Liver (tissue), 9 donors: ENCODE results near the gene ZNF584. TPM values are rescaled to one million over a fixed set of nuclear protein-coding genes. Genes with fewer than 3 reads are reported as not detected.

Source experiments
- DNase-seq: peaks from one replicate; pipeline ENCODE4 v3.0.0-alpha.2; 2017; ENCODE audit warnings: low spot score
- H3K27ac ChIP-seq, 2 donors: one replicate each; pipeline ENCODE4 v1.7.0; 2013; ENCODE audit warnings: inconsistent platforms in 2 of 2, low read length in 2 of 2, control low read depth in 1 of 2, low read depth in 1 of 2, mild to moderate bottlenecking in 1 of 2
- H3K27me3 ChIP-seq, 4 donors: one replicate each; pipeline versions ENCODE4 v1.6.1 to v1.7.0; 2013; ENCODE audit warnings: low read length in 3 of 4, inconsistent platforms in 1 of 4, mild to moderate bottlenecking in 1 of 4, moderate library complexity in 1 of 4; ENCODE audit not compliant: control insufficient read depth in 4 of 4, insufficient read depth in 4 of 4
- H3K36me3 ChIP-seq, 4 donors: one replicate each; pipeline versions ENCODE4 v1.6.1 to v1.7.0; 2013; ENCODE audit warnings: low read length in 3 of 4, mild to moderate bottlenecking in 3 of 4, low read depth in 1 of 4, moderate library complexity in 1 of 4; ENCODE audit not compliant: control insufficient read depth in 4 of 4, insufficient read depth in 3 of 4
- H3K4me1 ChIP-seq, 4 donors: one replicate each; pipeline versions ENCODE4 v1.6.1 to v1.7.0; 2013; ENCODE audit warnings: low read length in 3 of 4, mild to moderate bottlenecking in 3 of 4, moderate library complexity in 1 of 4; ENCODE audit not compliant: control insufficient read depth in 4 of 4, insufficient read depth in 4 of 4
- H3K4me3 ChIP-seq, 3 donors: one replicate each; pipeline versions ENCODE4 v1.6.1 to v1.7.0; 2013; ENCODE audit warnings: low read length in 3 of 3, control low read depth in 1 of 3, low read depth in 1 of 3, mild to moderate bottlenecking in 1 of 3
- H3K9ac ChIP-seq, 2 donors: one replicate each; pipeline ENCODE4 v1.7.0; 2013; ENCODE audit warnings: low read length in 2 of 2, mild to moderate bottlenecking in 2 of 2, moderate library complexity in 2 of 2, control low read depth in 1 of 2, low read depth in 1 of 2
- H3K9me3 ChIP-seq, 4 donors: one replicate each; pipeline versions ENCODE4 v1.6.1 to v1.7.0; 2013; ENCODE audit warnings: low read length in 3 of 4; ENCODE audit not compliant: control insufficient read depth in 4 of 4
- EGR1 ChIP-seq, 2 donors: IDR thresholded peaks; 2 replicates each; pipeline ENCODE4 v1.6.1; 2016 to 2018; ENCODE audit warnings: antibody characterized with exemption in 2 of 2, low read depth in 2 of 2
- FOXA1 ChIP-seq: IDR thresholded peaks from 2 replicates; pipeline ENCODE4 v1.6.1; 2016; ENCODE audit warnings: antibody characterized with exemption
- FOXA2 ChIP-seq: IDR thresholded peaks from 2 replicates; pipeline ENCODE4 v1.6.1; 2016; ENCODE audit warnings: antibody characterized with exemption
- HNF4A ChIP-seq, 2 donors: conservative IDR thresholded peaks; 2 replicates each; pipeline ENCODE4 v1.6.1; 2016; ENCODE audit warnings: antibody characterized with exemption in 2 of 2, mild to moderate bottlenecking in 2 of 2
- HNF4G ChIP-seq: IDR thresholded peaks from 2 replicates; pipeline ENCODE4 v1.6.1; 2016; ENCODE audit warnings: antibody characterized with exemption
- JUND ChIP-seq, 2 donors: IDR thresholded peaks; 2 replicates each; pipeline ENCODE4 v1.6.1; 2016; ENCODE audit warnings: antibody characterized with exemption in 2 of 2
- NR2F2 ChIP-seq: IDR thresholded peaks from 2 replicates; pipeline ENCODE4 v1.6.1; 2016; ENCODE audit warnings: antibody characterized with exemption
- RAD21 ChIP-seq, 2 donors: IDR thresholded peaks; 2 replicates each; pipeline ENCODE4 v1.6.1; 2016; ENCODE audit warnings: antibody characterized with exemption in 2 of 2, mild to moderate bottlenecking in 2 of 2
- RXRA ChIP-seq, 2 donors: IDR thresholded peaks; 2 replicates each; pipeline ENCODE4 v1.6.1; 2017 to 2018; ENCODE audit warnings: antibody characterized with exemption in 2 of 2, mild to moderate bottlenecking in 1 of 2
- SP1 ChIP-seq: IDR thresholded peaks from 2 replicates; pipeline ENCODE4 v1.6.1; 2018; ENCODE audit warnings: antibody characterized with exemption, mild to moderate bottlenecking
- WGBS: extraction: QIAGEN DNeasy Blood & Tissue Kit; methylation state at CpG from one replicate; pipeline ENCODE4 v1.1.7; 2013; 5-methylcytosine and 5-hydroxymethylcytosine counted together
- polyA plus RNA-seq, 2 donors: library from polyadenylated mRNA; stranded (reverse) in 1 of 2; unstranded in 1 of 2; fragments of 200-250 nt in 1 of 2; fragments of >200 nt in 1 of 2; fragmentation: Nextera tagmentation in 1 of 2; extraction: Ambion mirVana in 1 of 2; gene quantifications; one replicate each; pipeline versions ENCODE4 v1.2.1 to v1.2.3, GENCODE V29; 2013 to 2015
- total RNA-seq, 2 donors: library from RNA; depleted of rRNA; stranded (reverse); fragments of >200 nt; gene quantifications; one replicate each; pipeline ENCODE4 v1.2.3, GENCODE V29; 2014
- TF ChIP-seq, protein P1 (sequence below): IDR thresholded peaks from 2 replicates; pipeline ENCODE4 v1.6.1; 2016; ENCODE audit warnings: antibody characterized with exemption
- TF ChIP-seq, protein P2 (sequence below): IDR thresholded peaks from 2 replicates; pipeline ENCODE4 v1.6.1; 2016; ENCODE audit warnings: antibody characterized with exemption, mild to moderate bottlenecking
- TF ChIP-seq, protein P3 (sequence below): fragments of 150-350 bp; IDR thresholded peaks from 2 replicates; pipeline ENCODE4 v1.5.1; 2017; ENCODE audit warnings: improper control_type of control experiment, low read depth, low read length; ENCODE audit not compliant: missing input control
- donor health status: healthy.
- donor health status: healthy.
- donor health status: healthy.
- donor health status: healthy.
- donor health status: healthy.

The ZNF584 gene
- total and polyA plus RNA-seq, 4 donors: 3.6 to 12.6 (median 10.0) TPM

DNA sequence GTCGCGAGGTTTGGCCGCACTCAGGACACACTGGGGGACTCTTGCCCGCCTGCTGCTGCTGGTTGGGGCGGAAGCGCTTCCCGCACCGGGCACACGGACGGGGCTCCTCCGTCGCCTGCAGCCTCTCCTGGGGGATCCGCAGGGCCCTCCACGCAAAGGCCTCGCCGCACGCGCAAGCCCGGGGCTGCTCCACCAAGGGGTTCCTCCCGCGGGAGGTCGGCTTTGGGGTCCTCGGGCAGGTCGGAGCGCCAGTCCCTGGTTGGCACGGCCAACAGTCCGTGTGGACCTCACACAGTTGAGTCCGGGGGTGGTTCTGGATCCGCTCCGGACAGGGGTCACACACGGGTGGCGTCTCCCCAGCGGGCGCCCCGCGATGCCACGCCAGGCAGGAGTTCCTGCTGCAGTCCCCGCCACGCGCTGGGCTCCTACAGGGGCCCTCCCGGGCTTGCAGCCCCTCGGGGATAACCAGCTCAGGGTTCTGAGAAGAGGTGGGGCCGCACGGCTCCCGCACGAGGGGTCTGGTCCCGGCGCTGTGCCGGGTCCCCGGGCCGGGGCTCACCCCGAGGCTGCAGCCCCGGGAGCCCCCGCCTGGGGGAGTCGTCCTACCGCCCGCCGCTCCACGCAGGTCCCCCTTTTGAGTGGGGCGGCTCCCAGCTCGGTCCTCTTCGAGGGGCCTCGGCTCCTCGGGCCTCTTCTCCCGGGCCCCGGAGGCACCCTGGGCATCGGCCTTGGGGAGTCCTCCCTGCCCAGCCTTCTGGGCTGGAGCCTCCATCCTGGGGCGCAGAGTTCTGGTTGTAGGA lies 39.7 kb upstream of the ZNF584 start:
- H3K9me3 ChIP-seq: no peaks in the 10 kb centered on the region
- 91% methylated on average over 68 of the region's 68 CpGs for WGBS
- peaks cover 0 to 2% (median 0%) of the 10 kb centered on the region in 4 donors for H3K36me3 ChIP-seq
- H3K4me1 ChIP-seq: peaks cover 4 to 18% (median 14%) of the 10 kb centered on the region in 4 donors
- H3K27ac ChIP-seq: no peak overlapping the region
- H3K9ac ChIP-seq: no peak overlapping the region
- no peak for DNase-seq
- no peaks in the 10 kb centered on the region for H3K27me3 ChIP-seq
- no peak overlapping the region for H3K4me3 ChIP-seq
- TF ChIP-seq HNF4G: no peak
- no peak for TF ChIP-seq JUND (IDR thresholded peaks at IDR 0.05)
- TF ChIP-seq EGR1 (IDR thresholded peaks at IDR 0.05; ENCODE audit: low read depth in 2 of 2): no peak
- TF ChIP-seq FOXA1: no peak
- no peak for TF ChIP-seq NR2F2
- TF ChIP-seq SP1: no peak
- TF ChIP-seq, protein P1, sequence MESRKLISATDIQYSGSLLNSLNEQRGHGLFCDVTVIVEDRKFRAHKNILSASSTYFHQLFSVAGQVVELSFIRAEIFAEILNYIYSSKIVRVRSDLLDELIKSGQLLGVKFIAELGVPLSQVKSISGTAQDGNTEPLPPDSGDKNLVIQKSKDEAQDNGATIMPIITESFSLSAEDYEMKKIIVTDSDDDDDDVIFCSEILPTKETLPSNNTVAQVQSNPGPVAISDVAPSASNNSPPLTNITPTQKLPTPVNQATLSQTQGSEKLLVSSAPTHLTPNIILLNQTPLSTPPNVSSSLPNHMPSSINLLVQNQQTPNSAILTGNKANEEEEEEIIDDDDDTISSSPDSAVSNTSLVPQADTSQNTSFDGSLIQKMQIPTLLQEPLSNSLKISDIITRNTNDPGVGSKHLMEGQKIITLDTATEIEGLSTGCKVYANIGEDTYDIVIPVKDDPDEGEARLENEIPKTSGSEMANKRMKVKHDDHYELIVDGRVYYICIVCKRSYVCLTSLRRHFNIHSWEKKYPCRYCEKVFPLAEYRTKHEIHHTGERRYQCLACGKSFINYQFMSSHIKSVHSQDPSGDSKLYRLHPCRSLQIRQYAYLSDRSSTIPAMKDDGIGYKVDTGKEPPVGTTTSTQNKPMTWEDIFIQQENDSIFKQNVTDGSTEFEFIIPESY: no peak
- TF ChIP-seq FOXA2: no peak

DNA sequence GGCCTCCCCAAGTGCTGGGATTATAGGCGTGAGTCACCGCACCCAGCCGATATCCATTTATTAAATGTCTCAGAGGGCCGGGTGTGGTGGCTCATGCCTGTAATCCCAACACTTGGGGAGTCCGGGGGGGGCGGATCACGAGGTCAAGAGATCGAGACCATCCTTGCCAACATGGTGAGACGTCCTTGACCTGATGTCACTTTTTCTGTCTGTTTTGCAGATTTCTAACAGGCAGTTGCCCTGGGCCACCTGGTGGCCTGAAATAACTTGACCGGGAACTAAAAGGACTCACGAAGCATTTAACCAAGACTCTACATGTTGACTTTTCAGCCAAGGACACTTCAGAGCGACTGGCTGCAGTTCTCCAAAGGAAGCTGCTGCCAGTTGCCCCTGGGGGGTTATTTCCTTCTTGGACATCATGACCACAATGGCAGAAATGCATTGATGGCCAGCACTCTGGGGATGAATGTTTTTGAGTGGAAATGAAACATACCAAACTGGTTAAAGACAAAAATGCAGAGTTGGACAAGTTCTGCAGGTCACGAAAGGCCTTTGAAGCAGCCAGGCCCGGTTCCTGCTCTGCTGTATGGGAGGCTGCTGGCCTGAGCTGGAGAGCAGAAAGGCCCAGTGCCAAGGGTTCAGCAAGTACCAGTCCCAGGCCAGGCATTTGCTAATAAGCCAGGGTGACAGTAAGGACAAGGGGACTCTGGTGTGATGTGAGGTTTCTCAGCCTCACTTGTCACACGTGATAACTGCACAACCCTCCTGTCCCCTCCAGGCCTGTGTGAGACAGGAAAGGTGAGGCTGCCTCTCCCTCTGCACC lies 35.9 kb upstream of the ZNF584 start:
- Histone ChIP-seq H3K27me3 (no peaks in the 10 kb centered on the region), H3K4me3 (no peak overlapping the region), H3K4me1 (peaks cover 4 to 22% (median 15%) of the 10 kb centered on the region in 4 donors), H3K36me3 (peaks cover 0 to 2% (median 0%) of the 10 kb centered on the region in 4 donors), H3K9ac (no peak overlapping the region), H3K27ac (peak overlapping the region; percentile 7 to 41), H3K9me3 (no peaks in the 10 kb centered on the region)
- DNase-seq: no peak
- 45% methylated on average over 15 of the region's 15 CpGs for WGBS
- TF ChIP-seq RAD21 (IDR thresholded peaks at IDR 0.05) (peak; percentile 65 to 77), RXRA (IDR thresholded peaks at IDR 0.05) (peak; percentile 39 to 55), SP1 (peak; percentile 9), EGR1 (IDR thresholded peaks at IDR 0.05; ENCODE audit: low read depth in 2 of 2) (no peak), HNF4A (conservative IDR thresholded peaks at IDR 0.05) (peak; percentile 15 to 29)
- TF ChIP-seq, protein P2, sequence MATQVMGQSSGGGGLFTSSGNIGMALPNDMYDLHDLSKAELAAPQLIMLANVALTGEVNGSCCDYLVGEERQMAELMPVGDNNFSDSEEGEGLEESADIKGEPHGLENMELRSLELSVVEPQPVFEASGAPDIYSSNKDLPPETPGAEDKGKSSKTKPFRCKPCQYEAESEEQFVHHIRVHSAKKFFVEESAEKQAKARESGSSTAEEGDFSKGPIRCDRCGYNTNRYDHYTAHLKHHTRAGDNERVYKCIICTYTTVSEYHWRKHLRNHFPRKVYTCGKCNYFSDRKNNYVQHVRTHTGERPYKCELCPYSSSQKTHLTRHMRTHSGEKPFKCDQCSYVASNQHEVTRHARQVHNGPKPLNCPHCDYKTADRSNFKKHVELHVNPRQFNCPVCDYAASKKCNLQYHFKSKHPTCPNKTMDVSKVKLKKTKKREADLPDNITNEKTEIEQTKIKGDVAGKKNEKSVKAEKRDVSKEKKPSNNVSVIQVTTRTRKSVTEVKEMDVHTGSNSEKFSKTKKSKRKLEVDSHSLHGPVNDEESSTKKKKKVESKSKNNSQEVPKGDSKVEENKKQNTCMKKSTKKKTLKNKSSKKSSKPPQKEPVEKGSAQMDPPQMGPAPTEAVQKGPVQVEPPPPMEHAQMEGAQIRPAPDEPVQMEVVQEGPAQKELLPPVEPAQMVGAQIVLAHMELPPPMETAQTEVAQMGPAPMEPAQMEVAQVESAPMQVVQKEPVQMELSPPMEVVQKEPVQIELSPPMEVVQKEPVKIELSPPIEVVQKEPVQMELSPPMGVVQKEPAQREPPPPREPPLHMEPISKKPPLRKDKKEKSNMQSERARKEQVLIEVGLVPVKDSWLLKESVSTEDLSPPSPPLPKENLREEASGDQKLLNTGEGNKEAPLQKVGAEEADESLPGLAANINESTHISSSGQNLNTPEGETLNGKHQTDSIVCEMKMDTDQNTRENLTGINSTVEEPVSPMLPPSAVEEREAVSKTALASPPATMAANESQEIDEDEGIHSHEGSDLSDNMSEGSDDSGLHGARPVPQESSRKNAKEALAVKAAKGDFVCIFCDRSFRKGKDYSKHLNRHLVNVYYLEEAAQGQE: no peak
- TF ChIP-seq, protein P3, sequence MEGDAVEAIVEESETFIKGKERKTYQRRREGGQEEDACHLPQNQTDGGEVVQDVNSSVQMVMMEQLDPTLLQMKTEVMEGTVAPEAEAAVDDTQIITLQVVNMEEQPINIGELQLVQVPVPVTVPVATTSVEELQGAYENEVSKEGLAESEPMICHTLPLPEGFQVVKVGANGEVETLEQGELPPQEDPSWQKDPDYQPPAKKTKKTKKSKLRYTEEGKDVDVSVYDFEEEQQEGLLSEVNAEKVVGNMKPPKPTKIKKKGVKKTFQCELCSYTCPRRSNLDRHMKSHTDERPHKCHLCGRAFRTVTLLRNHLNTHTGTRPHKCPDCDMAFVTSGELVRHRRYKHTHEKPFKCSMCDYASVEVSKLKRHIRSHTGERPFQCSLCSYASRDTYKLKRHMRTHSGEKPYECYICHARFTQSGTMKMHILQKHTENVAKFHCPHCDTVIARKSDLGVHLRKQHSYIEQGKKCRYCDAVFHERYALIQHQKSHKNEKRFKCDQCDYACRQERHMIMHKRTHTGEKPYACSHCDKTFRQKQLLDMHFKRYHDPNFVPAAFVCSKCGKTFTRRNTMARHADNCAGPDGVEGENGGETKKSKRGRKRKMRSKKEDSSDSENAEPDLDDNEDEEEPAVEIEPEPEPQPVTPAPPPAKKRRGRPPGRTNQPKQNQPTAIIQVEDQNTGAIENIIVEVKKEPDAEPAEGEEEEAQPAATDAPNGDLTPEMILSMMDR: peak; percentile 40
